Measurements from ENCODE around the gene LMO3.
"Not testable (repeated sequence)": the region's sequence is repeated elsewhere in the genome, so short reads cannot be mapped to it uniquely, and the experiment has no call there.

The LMO3 gene

DNA sequence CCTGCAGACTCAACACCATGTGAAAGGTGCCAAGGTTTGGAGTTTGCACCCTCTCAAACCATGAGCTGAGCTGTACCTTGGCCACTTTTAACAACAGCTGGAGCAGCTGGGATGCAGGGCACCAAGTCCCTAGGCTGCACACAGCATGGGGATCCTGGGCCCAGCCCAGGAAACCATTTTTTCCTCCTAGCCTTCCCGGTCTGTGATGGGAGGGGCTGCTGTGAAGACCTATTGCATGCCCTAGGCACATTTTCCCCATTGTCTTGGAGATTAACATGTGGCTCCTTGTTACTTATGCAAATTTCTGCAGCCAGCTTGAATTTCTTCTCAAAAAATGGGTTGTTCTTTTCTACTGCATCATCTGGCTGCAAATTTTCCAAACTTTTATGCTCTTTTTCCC lies 68.3 kb downstream of the LMO3 start:
- DNase-seq = not testable (repeated sequence)

GRCh38 chr12:16531621-16532020 lies 74.3 kb downstream of the LMO3 start:
- DNase-seq = peak; percentile 95

- DNase-seq = peak; percentile 77
These were observed 75.6 kb downstream of the LMO3 start for GRCh38 chr12:16530268-16530850.

DNA sequence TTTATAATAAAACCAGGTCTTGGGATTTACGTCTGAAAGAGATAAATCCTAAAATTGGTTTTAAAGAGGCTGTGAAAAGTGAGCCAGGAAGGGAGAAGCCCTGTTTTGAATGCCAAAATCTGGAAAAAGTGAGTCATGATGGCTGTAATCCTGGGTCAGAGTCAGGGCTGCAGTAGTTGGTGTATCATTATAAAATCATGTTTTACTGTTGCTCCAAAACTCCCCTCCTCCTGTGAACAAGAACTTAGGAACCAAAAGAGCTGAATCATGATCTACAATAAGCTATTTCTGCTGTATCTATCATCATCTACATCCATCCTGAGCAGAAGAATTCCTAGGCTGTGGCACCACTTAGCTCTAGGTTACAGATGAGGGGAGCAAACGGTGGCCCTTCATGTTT lies 79.3 kb downstream of the LMO3 start:
- DNase-seq = no peak

DNA sequence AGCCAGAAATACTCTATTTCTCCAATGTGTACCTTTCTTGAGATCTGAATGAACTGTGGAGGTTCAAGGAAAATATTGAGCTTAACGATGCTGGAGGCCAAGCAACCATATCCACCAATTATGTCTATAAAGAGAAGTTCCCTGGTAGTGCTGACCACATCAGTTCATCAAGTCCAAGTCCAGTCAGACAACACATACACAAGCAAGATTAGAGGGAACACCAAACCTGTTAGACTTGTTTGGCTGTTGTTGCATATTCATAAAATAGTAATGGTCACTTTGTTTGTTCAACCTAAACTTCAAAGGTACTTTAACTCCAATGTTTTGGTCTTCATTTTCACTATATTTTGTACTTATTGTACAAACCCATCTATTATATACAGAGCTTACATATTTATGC lies 81.6 kb downstream of the LMO3 start:
- no peak for DNase-seq

DNA sequence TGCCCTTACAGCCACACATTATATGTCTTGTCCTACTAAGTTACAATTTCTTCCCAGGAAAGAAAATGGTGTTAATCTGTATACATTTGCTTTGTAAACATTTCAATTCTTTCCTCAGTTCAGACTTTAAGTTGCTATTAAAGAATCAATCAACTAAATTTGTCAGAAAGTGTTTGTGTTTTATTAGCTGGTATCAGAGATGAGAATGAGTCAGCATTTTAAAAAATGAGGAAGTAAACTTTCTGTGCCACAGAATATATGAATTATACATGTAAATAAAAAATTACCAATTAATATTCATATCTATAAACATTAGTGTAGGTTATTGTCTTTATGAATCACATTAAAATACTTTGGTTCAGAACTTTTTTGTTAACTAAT lies 82.0 kb downstream of the LMO3 start:
- DNase-seq = no peak

DNA sequence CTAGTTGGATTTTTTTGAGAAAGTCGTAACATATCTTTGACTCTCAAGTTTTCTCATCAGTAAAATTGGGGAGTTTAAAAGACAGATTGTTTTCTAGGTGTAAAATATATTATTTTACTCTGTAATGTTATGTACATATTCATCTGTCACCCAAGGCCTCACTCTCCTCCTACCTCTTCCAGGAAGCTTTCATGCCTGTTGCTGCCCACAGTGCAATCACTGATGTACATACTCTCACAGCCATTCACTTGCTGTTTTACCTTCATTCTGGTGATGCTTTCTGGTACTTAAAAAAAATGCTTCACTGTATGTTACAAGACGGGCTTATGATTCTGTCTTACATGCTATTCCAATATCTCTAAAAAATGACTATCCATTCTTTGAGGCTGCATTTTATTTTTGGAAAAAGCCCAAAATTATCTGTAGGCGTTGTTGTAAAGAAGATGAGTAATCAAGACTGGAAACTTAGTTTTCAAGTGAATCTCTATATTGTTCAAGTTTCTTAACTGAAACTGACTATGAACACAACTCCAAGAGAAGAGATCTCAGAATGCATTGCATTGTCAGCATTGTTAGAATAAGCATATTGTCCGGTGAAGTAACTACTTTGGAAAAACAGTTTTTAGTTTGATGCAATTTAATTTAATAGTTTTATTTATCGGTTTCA lies 82.5 kb downstream of the LMO3 start:
- DNase-seq = no peak

DNA sequence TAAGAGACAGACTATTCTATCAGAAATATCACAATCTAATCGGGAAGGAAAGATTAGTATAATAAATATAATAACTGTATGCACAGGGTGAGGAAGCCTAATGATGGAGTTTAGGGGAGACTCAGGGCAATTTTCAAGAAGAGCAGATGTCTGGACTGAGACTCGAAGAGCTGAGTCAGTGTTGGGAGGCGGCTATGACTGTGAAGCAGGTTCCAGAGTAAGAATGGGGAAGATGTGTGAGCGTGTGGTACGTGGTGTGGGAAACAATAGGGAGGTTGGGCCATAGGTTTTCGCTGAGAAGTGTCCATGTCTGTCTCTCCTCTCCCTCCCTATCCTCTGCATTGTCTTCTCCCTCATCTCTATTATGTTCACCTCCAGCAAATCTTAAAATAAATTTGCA lies 85.6 kb downstream of the LMO3 start:
- no peak for DNase-seq

GRCh38 chr12:16515666-16516065 lies 90.3 kb downstream of the LMO3 start:
- peak; percentile 29 for DNase-seq

DNA sequence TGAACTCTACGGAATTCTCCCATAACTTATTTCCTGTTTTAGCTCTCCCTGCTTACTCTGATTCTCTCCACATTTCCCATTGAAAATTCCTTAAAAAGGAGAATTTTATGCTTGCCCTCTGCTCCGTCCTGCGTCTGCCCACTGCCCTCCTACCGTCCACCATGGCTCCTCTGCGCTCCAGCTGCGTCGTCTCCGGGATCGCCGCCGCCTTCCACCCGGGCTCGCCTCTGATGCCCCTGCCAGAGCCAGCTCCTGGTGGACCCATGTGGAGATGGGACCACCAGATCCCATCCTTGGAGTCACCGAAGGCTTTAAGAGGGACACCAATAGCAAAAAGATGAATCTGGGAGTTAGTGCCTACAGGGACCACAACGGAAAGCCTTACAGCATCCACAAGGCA lies 92.7 kb downstream of the LMO3 start:
- DNase-seq = no peak

DNA sequence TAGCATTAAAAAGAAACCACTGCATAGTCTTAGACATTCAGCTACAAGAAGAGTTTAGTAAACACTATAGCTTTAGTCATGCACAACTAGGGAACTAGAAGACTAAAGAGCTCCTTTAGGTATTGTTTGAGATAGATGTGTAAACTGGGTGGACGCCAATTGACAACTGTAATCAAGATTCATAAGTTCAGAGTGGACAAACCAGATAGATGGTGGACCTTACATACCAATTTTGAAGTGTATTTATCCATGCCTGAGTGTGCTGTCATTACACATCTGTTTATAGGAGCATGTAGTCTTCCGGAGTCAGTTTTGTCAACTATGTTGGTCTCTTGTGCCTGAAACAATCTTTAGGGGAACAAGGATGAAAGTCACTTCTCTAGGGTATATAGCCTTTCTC lies 96.6 kb downstream of the LMO3 start:
- DNase-seq = no peak

GRCh38 chr12:16506394-16506793 lies 99.6 kb downstream of the LMO3 start:
- DNase-seq = peak; percentile 64

GRCh38 chr12:16504200-16504599 lies 101.8 kb downstream of the LMO3 start:
- no peak for DNase-seq

- no peak for DNase-seq
These were observed 106.4 kb downstream of the LMO3 start for GRCh38 chr12:16499611-16500010.
